Epithelial cell of esophagus (primary cell): ENCODE results near the gene AKAP9.
A peak's percentile ranks its signal among the peaks of the same experiment; 100 is the strongest.

Source experiments
- DNase-seq: peaks from one replicate; pipeline ENCODE4 v3.0.0; 2010; ENCODE audit warnings: low read depth
- H3K4me3 ChIP-seq: 2 replicates; pipeline ENCODE4 v1.5.1; 2011; ENCODE audit warnings: mild to moderate bottlenecking, low read length, control low read depth
- TF ChIP-seq, protein P1 (sequence below): IDR thresholded peaks from 2 replicates; pipeline ENCODE4 v1.5.1; 2011; ENCODE audit warnings: low read depth, mild to moderate bottlenecking, low read length, control low read depth, inconsistent platforms; ENCODE audit not compliant: insufficient read depth; ENCODE audit errors: missing control alignments

AKAP9 gene

GRCh38 chr7:92131093-92131492, 190.4 kb downstream of the AKAP9 start:
- TF ChIP-seq, protein P1, sequence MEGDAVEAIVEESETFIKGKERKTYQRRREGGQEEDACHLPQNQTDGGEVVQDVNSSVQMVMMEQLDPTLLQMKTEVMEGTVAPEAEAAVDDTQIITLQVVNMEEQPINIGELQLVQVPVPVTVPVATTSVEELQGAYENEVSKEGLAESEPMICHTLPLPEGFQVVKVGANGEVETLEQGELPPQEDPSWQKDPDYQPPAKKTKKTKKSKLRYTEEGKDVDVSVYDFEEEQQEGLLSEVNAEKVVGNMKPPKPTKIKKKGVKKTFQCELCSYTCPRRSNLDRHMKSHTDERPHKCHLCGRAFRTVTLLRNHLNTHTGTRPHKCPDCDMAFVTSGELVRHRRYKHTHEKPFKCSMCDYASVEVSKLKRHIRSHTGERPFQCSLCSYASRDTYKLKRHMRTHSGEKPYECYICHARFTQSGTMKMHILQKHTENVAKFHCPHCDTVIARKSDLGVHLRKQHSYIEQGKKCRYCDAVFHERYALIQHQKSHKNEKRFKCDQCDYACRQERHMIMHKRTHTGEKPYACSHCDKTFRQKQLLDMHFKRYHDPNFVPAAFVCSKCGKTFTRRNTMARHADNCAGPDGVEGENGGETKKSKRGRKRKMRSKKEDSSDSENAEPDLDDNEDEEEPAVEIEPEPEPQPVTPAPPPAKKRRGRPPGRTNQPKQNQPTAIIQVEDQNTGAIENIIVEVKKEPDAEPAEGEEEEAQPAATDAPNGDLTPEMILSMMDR: no peak
- no peak overlapping the region for H3K4me3 ChIP-seq

GRCh38 chr7:92131764-92132330, 191.2 kb downstream of the AKAP9 start:
- peak overlapping the region; percentile 4 for H3K4me3 ChIP-seq
- TF ChIP-seq, protein P1: no peak
- no peak for DNase-seq

More at GRCh38 chr7:92131093-92131492, 190.4 kb downstream of the AKAP9 start:
- DNase-seq: no peak

GRCh38 chr7:92133133-92133736, 192.6 kb downstream of the AKAP9 start:
- H3K4me3 ChIP-seq: peak overlapping the region; percentile 80
- TF ChIP-seq, protein P1: no peak
- peak; percentile 14 for DNase-seq

GRCh38 chr7:92133737-92134270, 193.1 kb downstream of the AKAP9 start:
- peak; percentile 45 for DNase-seq
- H3K4me3 ChIP-seq: peak overlapping the region; percentile 80
- TF ChIP-seq, protein P1: peak; percentile 73

DNA sequence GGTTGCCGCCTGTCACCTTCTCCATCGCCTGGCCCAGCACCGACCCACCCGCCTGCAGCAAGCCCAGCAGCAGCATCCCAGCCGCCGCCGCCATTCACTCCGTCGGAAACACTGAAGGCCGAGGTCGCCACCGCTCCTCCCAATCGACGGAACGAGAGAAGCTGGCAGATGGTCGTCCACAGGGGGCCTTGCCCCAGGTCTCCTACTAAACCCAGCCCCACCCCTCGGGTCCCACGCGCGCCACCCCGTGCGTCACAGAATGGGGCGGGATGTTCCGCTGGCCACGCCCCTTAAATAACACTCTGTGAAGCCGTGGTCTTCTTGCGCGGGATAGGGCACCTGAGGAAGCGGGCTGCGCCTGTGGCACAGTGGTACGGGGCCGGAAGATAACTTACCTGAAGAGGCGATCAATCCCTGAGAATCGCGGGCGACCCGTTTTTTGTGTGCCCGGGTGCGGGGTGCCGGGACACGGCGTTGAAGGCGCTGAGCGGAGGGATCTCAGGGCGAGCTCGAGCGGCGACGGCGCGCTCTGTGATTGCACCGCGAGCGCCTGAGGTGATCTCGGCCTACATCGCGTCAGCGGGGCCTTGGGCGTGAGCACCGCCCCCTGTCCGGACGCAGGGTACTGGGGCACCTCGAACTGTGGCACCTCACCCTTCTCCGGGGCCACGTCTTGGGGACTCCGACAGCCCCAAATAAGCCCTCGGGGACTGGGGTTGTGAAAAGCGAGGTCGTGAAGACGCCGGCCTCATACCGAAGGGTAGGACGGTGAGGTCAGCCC, 193.8 kb downstream of the AKAP9 start, which contains the start of gene CYP51A1:
Gene CYP51A1, minus strand, starts transcription at position 207 of the 781 bp plus-strand sequence. Its CDS starts 113 bp downstream, at position 94.
- H3K4me3 ChIP-seq: peak within 1 kb of the TSS; percentile 80
- TF ChIP-seq, protein P1: no peak

DNA sequence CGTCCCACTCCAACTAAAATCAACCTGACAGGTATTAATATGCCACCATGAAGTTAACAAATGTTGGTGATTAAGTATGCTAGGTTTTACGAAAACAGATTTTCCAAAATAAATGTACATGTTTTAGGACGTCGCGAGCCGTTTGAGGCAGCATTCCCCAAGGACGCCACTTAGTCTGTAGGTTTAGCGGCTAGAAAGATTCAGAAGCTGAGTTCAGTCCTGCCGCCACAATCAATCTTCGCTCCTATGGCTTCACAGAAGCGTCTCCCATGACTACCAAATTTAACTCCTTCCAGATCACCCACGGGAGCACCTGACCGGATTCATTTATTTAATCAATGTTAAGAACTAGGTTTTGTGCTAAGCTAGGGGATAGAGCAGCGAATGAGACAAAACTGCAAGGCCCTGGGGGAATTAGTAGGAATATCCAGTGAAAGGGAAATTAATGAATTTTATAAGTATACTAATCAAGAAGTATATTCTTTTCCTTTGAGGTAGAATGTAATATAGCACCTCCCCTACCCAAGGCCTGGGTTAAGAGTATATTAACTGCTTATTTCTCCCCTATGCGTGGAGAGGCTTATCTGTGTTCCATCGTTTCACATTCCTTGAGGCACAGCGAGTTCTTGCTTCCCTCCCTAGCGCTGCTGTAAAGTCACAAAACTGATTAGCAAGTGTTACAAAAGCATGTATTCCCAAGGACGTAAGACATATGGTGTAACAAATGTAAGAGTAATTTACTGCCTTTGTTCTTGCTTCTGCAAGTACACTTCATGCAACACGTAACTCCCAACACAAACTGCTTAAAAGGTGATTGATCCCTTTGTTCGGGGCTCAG, 194.6 kb downstream of the AKAP9 start:
- H3K4me3 ChIP-seq: peak overlapping the region; percentile 80
- peak; percentile 47 for DNase-seq
- TF ChIP-seq, protein P1: no peak

More for the DNA sequence above, 193.8 kb downstream of the AKAP9 start, which contains the start of gene CYP51A1:
- peak; percentile 93 for DNase-seq
